ACC112 (cell line): Measurements from ENCODE around the gene NAXE.
A peak's percentile ranks its signal among the peaks of the same experiment; 100 is the strongest.
"Not testable (repeated sequence)": the region's sequence is repeated elsewhere in the genome, so short reads cannot be mapped to it uniquely, and the experiment has no call there.

ENCODE experiments used
- H2AFZ ChIP-seq: fragments of 200-600 bp; sonication (generic); one replicate; pipeline ENCODE4 v1.6.0; 2017; ENCODE audit warnings: antibody characterized with exemption, low read length; ENCODE audit not compliant: unreplicated experiment
- H3K27ac ChIP-seq: fragments of 200-600 bp; sonication (generic); 2 replicates; pipeline ENCODE4 v1.5.1; 2014; ENCODE audit warnings: low read depth, mild to moderate bottlenecking, antibody characterized with exemption, low read length, moderate library complexity
- H3K27me3 ChIP-seq: fragments of 200-600 bp; sonication (generic); 2 replicates; pipeline ENCODE4 v1.6.1; 2014; ENCODE audit warnings: mild to moderate bottlenecking, antibody characterized with exemption, low read length, moderate library complexity, mixed read lengths; ENCODE audit not compliant: insufficient read depth
- H3K36me3 ChIP-seq: fragments of 200-600 bp; sonication (generic); 2 replicates; pipeline ENCODE4 v1.6.1; 2016; ENCODE audit warnings: mild to moderate bottlenecking, antibody characterized with exemption, low read length, moderate library complexity, mixed read lengths; ENCODE audit not compliant: insufficient read depth
- H3K4me1 ChIP-seq: fragments of 200-600 bp; sonication (generic); one replicate; pipeline ENCODE4 v1.6.1; 2016; ENCODE audit warnings: low read length, mixed read lengths; ENCODE audit not compliant: insufficient read depth, unreplicated experiment, control insufficient read depth
- H3K4me3 ChIP-seq: fragments of 200-600 bp; sonication (generic); 2 replicates; pipeline ENCODE4 v1.5.1; 2014; ENCODE audit warnings: mild to moderate bottlenecking, low read depth, low read length
- H3K79me2 ChIP-seq: fragments of 200-600 bp; sonication (generic); one replicate; pipeline ENCODE4 v1.6.0; 2016; ENCODE audit warnings: low read length; ENCODE audit not compliant: control insufficient read depth, unreplicated experiment, insufficient read depth

The NAXE gene

GRCh38 chr1:156582388-156583017 lies 9.1 kb upstream of the NAXE start:
- Histone ChIP-seq H3K4me1 (no peaks in the 10 kb centered on the region), H3K79me2 (no peaks in the 10 kb centered on the region), H3K27me3 (no peaks in the 10 kb centered on the region), H3K27ac (no peak overlapping the region), H3K36me3 (no peaks in the 10 kb centered on the region), H2AFZ (no peak overlapping the region), H3K4me3 (no peak overlapping the region)

DNA sequence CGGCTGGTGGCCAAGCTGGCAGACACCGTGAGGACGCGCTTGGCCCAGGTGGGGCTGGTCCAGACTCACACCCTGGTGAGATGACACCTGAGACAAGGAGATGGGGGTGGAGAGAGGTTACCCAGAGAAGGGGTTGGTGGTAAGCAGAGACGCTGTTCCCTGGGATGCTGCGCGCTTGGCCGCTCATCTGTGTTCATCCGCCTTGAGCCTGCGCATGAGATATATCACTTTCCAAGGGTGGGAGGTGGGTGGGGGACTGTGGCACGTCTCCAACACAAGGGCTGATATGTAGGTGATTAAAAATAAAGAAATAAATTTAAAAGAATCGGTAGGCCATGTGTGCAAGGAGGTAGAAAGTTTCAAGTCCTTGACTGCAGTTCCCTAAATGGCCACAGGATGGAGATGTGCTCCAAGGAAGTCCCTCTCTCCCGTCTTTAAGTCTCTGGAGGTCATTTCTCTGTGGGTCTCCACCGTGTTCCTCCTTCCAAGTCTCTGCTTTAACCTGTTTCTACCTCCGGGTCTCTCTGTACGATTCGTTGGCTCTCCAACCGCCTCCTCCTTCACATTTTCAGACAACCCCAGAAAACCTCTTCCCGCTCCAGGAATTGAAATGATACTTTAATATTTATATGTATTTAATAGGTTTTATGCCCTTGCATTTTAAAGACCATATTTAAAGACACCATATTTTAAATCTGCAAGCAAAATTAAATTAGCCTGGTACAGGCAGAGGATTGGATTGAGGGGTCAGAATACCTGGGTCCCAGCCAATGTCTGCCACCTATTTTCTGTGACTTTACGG lies 7.6 kb upstream of the NAXE start:
- Histone ChIP-seq H3K27ac (no peak overlapping the region), H2AFZ (no peak overlapping the region), H3K4me3 (no peak overlapping the region), H3K4me1 (no peaks in the 10 kb centered on the region), H3K36me3 (no peaks in the 10 kb centered on the region), H3K79me2 (no peaks in the 10 kb centered on the region), H3K27me3 (no peaks in the 10 kb centered on the region)

- Histone ChIP-seq H3K4me3 (no peak overlapping the region), H2AFZ (no peak overlapping the region), H3K4me1 (no peaks in the 10 kb centered on the region), H3K27me3 (no peaks in the 10 kb centered on the region), H3K27ac (no peak overlapping the region), H3K79me2 (no peaks in the 10 kb centered on the region), H3K36me3 (no peaks in the 10 kb centered on the region)
Measured at GRCh38 chr1:156584813-156585212, 6.8 kb upstream of the NAXE start.

DNA sequence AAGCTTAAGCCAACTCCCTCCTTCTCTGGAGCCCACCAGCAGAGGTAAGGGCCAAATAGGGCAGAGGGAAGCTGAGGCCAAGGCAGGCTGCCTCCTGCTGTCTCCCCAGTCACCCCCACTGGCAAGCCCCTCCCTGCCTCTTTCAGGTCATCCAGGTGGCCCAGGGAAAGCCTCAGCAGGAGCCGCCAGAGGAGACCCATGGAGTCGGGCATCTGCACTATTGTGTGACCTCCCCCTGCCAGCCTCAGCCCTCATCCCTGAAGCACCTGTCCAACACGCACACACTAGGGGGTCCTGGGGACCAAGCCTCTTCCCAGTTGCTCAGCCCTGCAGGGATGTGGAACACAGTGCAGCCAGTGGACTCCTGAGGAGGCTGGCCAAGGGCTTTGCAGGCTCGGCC lies 5.3 kb upstream of the NAXE start:
- H3K36me3 ChIP-seq: no peaks in the 10 kb centered on the region
- H3K27ac ChIP-seq: no peak overlapping the region
- H3K4me1 ChIP-seq: peaks cover 6% of the 10 kb centered on the region
- H3K4me3 ChIP-seq: no peak overlapping the region
- no peaks in the 10 kb centered on the region for H3K79me2 ChIP-seq
- H3K27me3 ChIP-seq: no peaks in the 10 kb centered on the region
- no peak overlapping the region for H2AFZ ChIP-seq

GRCh38 chr1:156586892-156587477 lies 4.6 kb upstream of the NAXE start:
- Histone ChIP-seq H3K36me3 (no peaks in the 10 kb centered on the region), H3K27me3 (no peaks in the 10 kb centered on the region), H3K4me1 (peaks cover 6% of the 10 kb centered on the region), H3K79me2 (no peaks in the 10 kb centered on the region), H3K4me3 (no peak overlapping the region), H2AFZ (no peak overlapping the region), H3K27ac (no peak overlapping the region)

DNA sequence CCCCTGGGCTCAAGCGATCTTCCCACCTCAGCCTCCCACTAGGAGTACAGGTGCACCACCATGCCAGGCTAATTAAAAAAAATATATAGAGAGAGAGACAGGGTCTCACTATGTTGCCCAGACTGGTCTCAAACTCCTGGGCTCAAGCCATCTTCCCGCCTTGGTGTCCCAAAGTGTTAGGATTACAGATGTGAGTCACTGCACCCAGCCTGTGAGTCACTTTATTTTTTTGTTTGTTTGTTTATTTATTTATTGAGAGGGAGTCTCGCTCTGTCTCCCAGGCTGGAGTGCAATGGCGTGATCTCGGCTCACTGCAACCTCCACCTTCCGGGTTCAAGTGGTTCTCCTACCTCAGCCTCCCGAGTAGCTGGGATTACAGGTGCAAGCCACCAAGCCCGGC lies 3.6 kb upstream of the NAXE start:
- H3K27ac ChIP-seq, H3K4me3 ChIP-seq, H3K4me1 ChIP-seq, H3K79me2 ChIP-seq, H3K36me3 ChIP-seq, H2AFZ ChIP-seq, H3K27me3 ChIP-seq: not testable (repeated sequence)

DNA sequence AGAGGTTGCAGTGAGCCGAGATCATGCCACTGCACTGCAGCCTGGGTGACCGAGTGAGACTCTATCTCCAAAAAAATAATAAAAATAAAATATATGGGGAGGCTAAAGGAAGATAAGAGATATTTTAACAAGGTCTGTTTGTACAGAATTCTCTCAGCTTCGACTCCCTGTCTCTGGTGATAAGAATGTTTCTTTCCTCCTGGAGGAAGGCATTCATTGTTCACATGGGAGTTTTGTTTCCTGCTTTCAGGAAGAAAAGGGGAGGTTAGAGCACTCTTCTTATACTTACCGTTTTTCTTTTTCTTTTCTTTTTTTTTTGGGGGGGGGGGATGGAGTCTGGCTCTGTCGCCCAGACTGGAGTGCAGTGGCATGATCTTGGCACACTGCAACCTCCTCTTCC lies 2.0 kb upstream of the NAXE start:
- H3K79me2 ChIP-seq: no peaks in the 10 kb centered on the region

GRCh38 chr1:156590326-156591180 lies 1.0 kb upstream of the NAXE start:
- H3K4me1 ChIP-seq: peaks cover 6% of the 10 kb centered on the region
- no peaks in the 10 kb centered on the region for H3K27me3 ChIP-seq
- no peaks in the 10 kb centered on the region for H3K36me3 ChIP-seq
- no peaks in the 10 kb centered on the region for H3K79me2 ChIP-seq
- peak overlapping the region; percentile 62 for H2AFZ ChIP-seq
- H3K4me3 ChIP-seq: peak overlapping the region; percentile 82
- no peak overlapping the region for H3K27ac ChIP-seq

More for the DNA sequence above, 2.0 kb upstream of the NAXE start:
- Histone ChIP-seq H3K27me3 (no peaks in the 10 kb centered on the region), H3K36me3 (no peaks in the 10 kb centered on the region), H2AFZ (no peak overlapping the region), H3K4me1 (peaks cover 6% of the 10 kb centered on the region), H3K27ac (no peak overlapping the region), H3K4me3 (no peak overlapping the region)

- Histone ChIP-seq H3K36me3 (no peaks in the 10 kb centered on the region), H3K4me3 (peak overlapping the region; percentile 82), H3K4me1 (peaks cover 6% of the 10 kb centered on the region), H3K79me2 (no peaks in the 10 kb centered on the region), H2AFZ (peak overlapping the region; percentile 62), H3K27ac (no peak overlapping the region), H3K27me3 (no peaks in the 10 kb centered on the region)
Measured at GRCh38 chr1:156591181-156591431, 470 bp upstream of the NAXE start.

DNA sequence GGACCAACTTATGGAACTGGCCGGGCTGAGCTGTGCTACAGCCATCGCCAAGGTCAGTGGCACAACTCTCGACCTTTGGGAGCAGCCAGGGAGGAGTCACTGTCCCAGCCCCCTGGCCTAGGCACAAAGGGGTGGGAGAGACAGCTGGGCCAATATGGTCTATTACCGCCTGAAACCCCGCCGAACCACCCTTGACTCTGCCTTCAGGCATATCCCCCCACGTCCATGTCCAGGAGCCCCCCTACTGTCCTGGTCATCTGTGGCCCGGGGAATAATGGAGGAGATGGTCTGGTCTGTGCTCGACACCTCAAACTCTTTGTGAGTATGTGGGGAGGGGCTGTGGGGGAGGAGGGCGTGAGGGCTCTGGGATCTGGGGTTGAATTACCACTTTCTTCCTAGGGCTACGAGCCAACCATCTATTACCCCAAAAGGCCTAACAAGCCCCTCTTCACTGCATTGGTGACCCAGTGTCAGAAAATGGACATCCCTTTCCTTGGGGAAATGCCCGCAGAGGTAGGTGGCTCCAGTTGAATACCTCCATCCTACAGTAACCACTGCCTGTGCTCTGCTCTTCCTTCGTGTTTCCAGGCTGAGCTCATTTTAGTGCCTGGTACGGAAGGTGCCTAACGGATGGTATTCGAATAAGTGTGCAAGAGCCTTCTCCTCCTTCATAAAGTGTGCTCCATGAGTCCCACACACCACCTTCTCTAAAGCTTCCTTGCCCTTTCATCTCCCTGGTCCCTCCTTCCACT lies 758 bp downstream of the NAXE start:
- Histone ChIP-seq H3K36me3 (no peaks in the 10 kb centered on the region), H3K27ac (no peak overlapping the region), H3K4me1 (peaks cover 6% of the 10 kb centered on the region), H2AFZ (peak overlapping the region; percentile 29), H3K27me3 (no peaks in the 10 kb centered on the region), H3K4me3 (peak overlapping the region; percentile 82), H3K79me2 (no peaks in the 10 kb centered on the region)
